Suprapubic skin (tissue), 4 donors: Measurements from ENCODE around the gene CEP78. TPM values are rescaled to one million over a fixed set of nuclear protein-coding genes. Genes with fewer than 3 reads are reported as not detected.
A peak's percentile ranks its signal among the peaks of the same experiment; 100 is the strongest.

ENCODE experiments used
- DNase-seq, 2 donors: peaks; one replicate each; pipeline ENCODE4 v3.0.0-alpha.2; 2019; ENCODE audit warnings: low spot score in 2 of 2
- H3K27ac ChIP-seq: fragments of 200-600 bp; sonication (generic); one replicate; pipeline ENCODE4 v1.5.1; 2019
- H3K27me3 ChIP-seq: fragments of 200-600 bp; sonication (generic); one replicate; pipeline ENCODE4 v1.5.1; 2019
- H3K36me3 ChIP-seq: fragments of 200-600 bp; sonication (generic); one replicate; pipeline ENCODE4 v1.5.1; 2019
- H3K4me1 ChIP-seq: fragments of 200-600 bp; sonication (generic); one replicate; pipeline ENCODE4 v1.5.1; 2019
- H3K4me3 ChIP-seq: fragments of 200-600 bp; sonication (generic); one replicate; pipeline ENCODE4 v1.5.1; 2019; ENCODE audit warnings: mild to moderate bottlenecking
- H3K9me3 ChIP-seq: fragments of 200-600 bp; sonication (generic); one replicate; pipeline ENCODE4 v1.5.1; 2019
- CTCF ChIP-seq, 2 donors: fragments of 200-600 bp in 1 of 2; fragments of 450-650 bp in 1 of 2; sonication (generic) in 1 of 2; IDR thresholded peaks; one replicate each; pipeline ENCODE4 v1.5.1; 2016 to 2019; ENCODE audit warnings: antibody characterized with exemption in 2 of 2, mild to moderate bottlenecking in 1 of 2, moderate library complexity in 1 of 2
- EP300 ChIP-seq: sonication (generic); formaldehyde crosslinking; IDR thresholded peaks from one replicate; pipeline ENCODE4 v1.6.1; 2017; ENCODE audit warnings: antibody characterized with exemption
- POLR2A ChIP-seq, 2 donors: fragments of 450-650 bp; IDR thresholded peaks; one replicate each; pipeline ENCODE4 v1.6.1; 2017; ENCODE audit warnings: antibody characterized with exemption in 2 of 2, mild to moderate bottlenecking in 2 of 2, moderate library complexity in 2 of 2
- POLR2AphosphoS5 ChIP-seq, 3 donors: sonication (generic); formaldehyde crosslinking; IDR thresholded peaks; one replicate each; pipeline ENCODE4 v1.6.1; 2017; ENCODE audit warnings: antibody characterized with exemption in 3 of 3
- WGBS: methylation state at CpG from one replicate; pipeline ENCODE4 v1.1.5; 2018; 5-methylcytosine and 5-hydroxymethylcytosine counted together
- total RNA-seq, 4 donors: library from RNA; depleted of rRNA; stranded (reverse); fragments of >200 nt; gene quantifications; one replicate each; pipeline ENCODE4 v1.1.0, GENCODE V29; 2016

The CEP78 gene
- total RNA-seq, 4 donors from 2014 or later, result 8.7 to 15.0 (median 11.7) TPM

- no peaks in the 10 kb centered on the region for H3K36me3 ChIP-seq
- peaks cover 52% of the 10 kb centered on the region for H3K4me1 ChIP-seq
- H3K27ac ChIP-seq, result no peak overlapping the region
- no peak overlapping the region for H3K4me3 ChIP-seq
- TF ChIP-seq POLR2A (IDR thresholded peaks at IDR 0.05) (no peak), EP300 (no peak), POLR2AphosphoS5 (IDR thresholded peaks at IDR 0.05) (no peak), CTCF (IDR thresholded peaks at IDR 0.05) (no peak)
- no peaks in the 10 kb centered on the region for H3K9me3 ChIP-seq
- H3K27me3 ChIP-seq, result peaks cover 11% of the 10 kb centered on the region
- 89% methylated on average over 5 of the region's 5 CpGs for WGBS
- DNase-seq, result no peak
Observed at GRCh38 chr9:78294290-78295176, 58.7 kb downstream of the CEP78 start.

- Histone ChIP-seq H3K36me3 (no peaks in the 10 kb centered on the region), H3K9me3 (no peaks in the 10 kb centered on the region), H3K27ac (no peak overlapping the region), H3K4me1 (peaks cover 45% of the 10 kb centered on the region), H3K27me3 (peaks cover 17% of the 10 kb centered on the region), H3K4me3 (no peak overlapping the region)
- no peak for DNase-seq
- TF ChIP-seq CTCF (IDR thresholded peaks at IDR 0.05) (no peak), POLR2A (IDR thresholded peaks at IDR 0.05) (no peak), POLR2AphosphoS5 (IDR thresholded peaks at IDR 0.05) (no peak), EP300 (no peak)
- WGBS, result 88% methylated on average over 3 of the region's 3 CpGs
Observed at GRCh38 chr9:78295177-78295575, 59.3 kb downstream of the CEP78 start.

GRCh38 chr9:78295731-78296130, 59.9 kb downstream of the CEP78 start:
- H3K27ac ChIP-seq, result peak overlapping the region; percentile 66
- peaks cover 40% of the 10 kb centered on the region for H3K4me1 ChIP-seq
- peak overlapping the region; percentile 55 for H3K4me3 ChIP-seq
- no peaks in the 10 kb centered on the region for H3K36me3 ChIP-seq
- peaks cover 21% of the 10 kb centered on the region for H3K27me3 ChIP-seq
- TF ChIP-seq EP300 (no peak), POLR2AphosphoS5 (IDR thresholded peaks at IDR 0.05) (no peak), POLR2A (IDR thresholded peaks at IDR 0.05) (no peak), CTCF (IDR thresholded peaks at IDR 0.05) (no peak)
- no peaks in the 10 kb centered on the region for H3K9me3 ChIP-seq
- no peak for DNase-seq
- 66% methylated on average over 6 of the region's 6 CpGs for WGBS

GRCh38 chr9:78296201-78296892, 60.5 kb downstream of the CEP78 start:
- no peaks in the 10 kb centered on the region for H3K9me3 ChIP-seq
- peak overlapping the region; percentile 66 for H3K27ac ChIP-seq
- no peaks in the 10 kb centered on the region for H3K36me3 ChIP-seq
- 10% methylated on average over 32 of the region's 32 CpGs for WGBS
- no peak for TF ChIP-seq POLR2AphosphoS5 (IDR thresholded peaks at IDR 0.05)
- no peak for TF ChIP-seq CTCF (IDR thresholded peaks at IDR 0.05)
- TF ChIP-seq POLR2A (IDR thresholded peaks at IDR 0.05), result no peak
- no peak for TF ChIP-seq EP300
- DNase-seq, result no peak
- peaks cover 26% of the 10 kb centered on the region for H3K27me3 ChIP-seq
- H3K4me3 ChIP-seq, result peak overlapping the region; percentile 55
- H3K4me1 ChIP-seq, result peaks cover 35% of the 10 kb centered on the region
